Bronchial epithelial cell (primary cell): ENCODE results near the gene C11orf91. TPM values are rescaled to one million over a fixed set of nuclear protein-coding genes. Genes with fewer than 3 reads are reported as not detected.
A peak's percentile ranks its signal among the peaks of the same experiment; 100 is the strongest.

ENCODE experiments used
- DNase-seq: peaks from one replicate; pipeline ENCODE4 v3.0.0-alpha.2; 2010; ENCODE audit warnings: low read depth
- FAIRE-seq: peaks from 2 replicates; lab custom pipeline; 2011; peaks lifted over from hg19 to GRCh38; lab: Jason Lieb, UNC
- H3K27me3 ChIP-seq: 2 replicates; pipeline ENCODE4 v1.5.1; 2011; ENCODE audit warnings: low read length; ENCODE audit not compliant: control insufficient read depth, insufficient read depth
- H3K36me3 ChIP-seq: 2 replicates; pipeline ENCODE4 v1.5.1; 2011; ENCODE audit warnings: low read length; ENCODE audit not compliant: control insufficient read depth, insufficient read depth
- H3K4me3 ChIP-seq: 2 replicates; pipeline ENCODE4 v1.5.1; 2011; ENCODE audit warnings: mild to moderate bottlenecking, low read depth, low read length, control low read depth
- CTCF ChIP-seq: IDR thresholded peaks from 2 replicates; pipeline ENCODE4 v1.5.1; 2011; ENCODE audit warnings: mild to moderate bottlenecking, moderate library complexity, low read length, control low read depth, inconsistent platforms; ENCODE audit not compliant: insufficient read depth, severe bottlenecking
- total RNA-seq: library from RNA; depleted of rRNA; stranded (reverse); fragments of >200 nt; gene quantifications from 2 replicates; pipeline ENCODE4 v1.2.1, GENCODE V29; 2014

C11orf91 gene
- total RNA-seq, 1 donor from 2014 or later = not detected

- DNase-seq = no peak
These were observed 30.9 kb downstream of the C11orf91 start for GRCh38 chr11:33669598-33670249.

GRCh38 chr11:33668951-33669596 lies 31.6 kb downstream of the C11orf91 start:
- TF ChIP-seq CTCF = no peak
- Histone ChIP-seq H3K4me3 (no peak overlapping the region), H3K36me3 (no peaks in the 10 kb centered on the region), H3K27me3 (no peaks in the 10 kb centered on the region)
- no peak for DNase-seq
- FAIRE-seq = no peak

More at GRCh38 chr11:33669598-33670249, 30.9 kb downstream of the C11orf91 start:
- TF ChIP-seq CTCF = no peak
- no peaks in the 10 kb centered on the region for H3K27me3 ChIP-seq
- no peak overlapping the region for H3K4me3 ChIP-seq
- H3K36me3 ChIP-seq = no peaks in the 10 kb centered on the region
- FAIRE-seq = no peak

- Histone ChIP-seq H3K4me3 (no peak overlapping the region), H3K36me3 (no peaks in the 10 kb centered on the region), H3K27me3 (no peaks in the 10 kb centered on the region)
- DNase-seq = no peak
- no peak for TF ChIP-seq CTCF
- no peak for FAIRE-seq
These were observed 32.2 kb downstream of the C11orf91 start for GRCh38 chr11:33668468-33668825.

- no peak for FAIRE-seq
- Histone ChIP-seq H3K36me3 (no peaks in the 10 kb centered on the region), H3K27me3 (no peaks in the 10 kb centered on the region), H3K4me3 (no peak overlapping the region)
- DNase-seq = peak; percentile 93
- TF ChIP-seq CTCF = no peak
These were observed 32.7 kb downstream of the C11orf91 start for GRCh38 chr11:33667819-33668467.

GRCh38 chr11:33665350-33666106 lies 35.1 kb downstream of the C11orf91 start:
- Histone ChIP-seq H3K27me3 (no peaks in the 10 kb centered on the region), H3K36me3 (no peaks in the 10 kb centered on the region), H3K4me3 (no peak overlapping the region)
- DNase-seq (no peak), FAIRE-seq (no peak)
- TF ChIP-seq CTCF = no peak
